Measurements from ENCODE around the gene TMEM174. TPM values are rescaled to one million over a fixed set of nuclear protein-coding genes. Genes with fewer than 3 reads are reported as not detected.

TMEM174 gene
- total and polyA plus RNA-seq, 2 of the 4 experiments (the other 2 are of a cell fraction), result not detected

DNA sequence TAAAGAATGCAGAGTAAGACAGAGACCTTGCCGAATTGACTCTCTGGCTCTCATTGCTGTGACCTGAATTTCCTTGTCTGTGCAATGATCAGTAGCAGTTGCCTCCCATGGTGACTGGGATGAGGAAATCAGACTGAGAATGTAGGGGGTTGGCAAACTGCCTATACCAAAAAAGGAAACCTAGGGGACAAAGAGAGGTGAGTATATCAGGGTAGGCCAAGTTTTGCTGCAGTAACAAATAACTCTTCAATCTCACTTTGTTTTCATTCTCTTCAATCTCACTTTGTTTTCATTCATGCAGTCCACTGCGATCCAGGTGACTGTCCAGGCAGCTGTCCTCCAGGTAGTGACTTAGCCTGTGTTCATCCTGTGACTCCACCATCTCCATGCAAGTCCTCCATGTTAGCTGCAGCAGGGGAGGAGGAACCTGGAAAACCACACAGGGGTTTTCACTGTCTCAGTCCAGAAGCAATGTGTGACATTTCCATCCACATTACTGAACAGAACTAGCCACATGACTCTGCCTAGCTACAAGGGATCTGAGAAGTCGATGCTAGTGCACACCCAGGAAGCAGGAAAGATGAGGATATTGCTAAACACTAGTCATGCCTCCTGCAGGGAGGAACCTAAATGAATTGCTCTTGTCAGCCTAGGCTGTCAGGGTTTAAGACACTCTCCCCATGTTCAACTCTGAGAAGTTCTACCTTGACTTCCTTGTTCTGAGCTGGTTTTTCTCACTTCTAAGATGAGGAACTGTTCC, 26.0 kb downstream of the TMEM174 start (continued):
- no peak for TF ChIP-seq RFX5 (IDR thresholded peaks at IDR 0.05; ENCODE audit: low read depth, low read length)

DNA sequence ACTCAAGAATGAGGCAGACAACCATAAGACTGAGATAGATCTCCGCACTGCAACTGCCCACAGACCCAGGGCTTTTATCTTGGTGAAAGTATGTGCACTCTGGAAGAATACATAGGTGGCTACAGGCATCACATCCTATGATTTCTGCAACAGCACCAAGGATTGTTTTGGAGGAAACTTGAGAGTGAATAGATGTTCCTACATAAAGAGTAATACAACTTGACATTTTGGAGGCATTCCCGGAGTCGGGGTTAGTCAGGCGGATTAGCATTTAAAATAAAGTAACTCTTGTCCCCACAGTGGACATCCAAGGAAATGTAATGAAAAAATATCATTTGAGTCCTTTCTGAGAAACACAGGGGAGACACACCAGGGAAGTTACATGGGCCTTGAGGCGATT, 26.7 kb downstream of the TMEM174 start:
- H3K27ac ChIP-seq (ENCODE audit: insufficient read depth, low read length), result no peak overlapping the region
- TF ChIP-seq CHD1 (IDR thresholded peaks at IDR 0.05; ENCODE audit: low read depth, low read length) (no peak), RAD21 (IDR thresholded peaks at IDR 0.05; ENCODE audit: low read length) (no peak), POLR2A (IDR thresholded peaks at IDR 0.05; ENCODE audit: low read depth, low read length) (no peak), RFX5 (IDR thresholded peaks at IDR 0.05; ENCODE audit: low read depth, low read length) (no peak), CEBPB (IDR thresholded peaks at IDR 0.05; ENCODE audit: low read depth, low read length) (no peak), MAFK (IDR thresholded peaks at IDR 0.05; ENCODE audit: low read depth, low read length) (no peak), MAZ (IDR thresholded peaks at IDR 0.05; ENCODE audit: borderline replicate concordance, low read depth, low read length) (no peak), NFE2L2 (IDR thresholded peaks at IDR 0.05; ENCODE audit: low read depth, low read length) (no peak), SMC3 (IDR thresholded peaks at IDR 0.05; ENCODE audit: low read depth, low read length) (no peak), RCOR1 (IDR thresholded peaks at IDR 0.05; ENCODE audit: insufficient replicate concordance, low read length) (no peak)
- TF ChIP-seq, protein P1, sequence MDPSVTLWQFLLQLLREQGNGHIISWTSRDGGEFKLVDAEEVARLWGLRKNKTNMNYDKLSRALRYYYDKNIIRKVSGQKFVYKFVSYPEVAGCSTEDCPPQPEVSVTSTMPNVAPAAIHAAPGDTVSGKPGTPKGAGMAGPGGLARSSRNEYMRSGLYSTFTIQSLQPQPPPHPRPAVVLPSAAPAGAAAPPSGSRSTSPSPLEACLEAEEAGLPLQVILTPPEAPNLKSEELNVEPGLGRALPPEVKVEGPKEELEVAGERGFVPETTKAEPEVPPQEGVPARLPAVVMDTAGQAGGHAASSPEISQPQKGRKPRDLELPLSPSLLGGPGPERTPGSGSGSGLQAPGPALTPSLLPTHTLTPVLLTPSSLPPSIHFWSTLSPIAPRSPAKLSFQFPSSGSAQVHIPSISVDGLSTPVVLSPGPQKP (IDR thresholded peaks at IDR 0.05; ENCODE audit: borderline replicate concordance, low read depth, low read length), result no peak
- TF ChIP-seq, protein P2, sequence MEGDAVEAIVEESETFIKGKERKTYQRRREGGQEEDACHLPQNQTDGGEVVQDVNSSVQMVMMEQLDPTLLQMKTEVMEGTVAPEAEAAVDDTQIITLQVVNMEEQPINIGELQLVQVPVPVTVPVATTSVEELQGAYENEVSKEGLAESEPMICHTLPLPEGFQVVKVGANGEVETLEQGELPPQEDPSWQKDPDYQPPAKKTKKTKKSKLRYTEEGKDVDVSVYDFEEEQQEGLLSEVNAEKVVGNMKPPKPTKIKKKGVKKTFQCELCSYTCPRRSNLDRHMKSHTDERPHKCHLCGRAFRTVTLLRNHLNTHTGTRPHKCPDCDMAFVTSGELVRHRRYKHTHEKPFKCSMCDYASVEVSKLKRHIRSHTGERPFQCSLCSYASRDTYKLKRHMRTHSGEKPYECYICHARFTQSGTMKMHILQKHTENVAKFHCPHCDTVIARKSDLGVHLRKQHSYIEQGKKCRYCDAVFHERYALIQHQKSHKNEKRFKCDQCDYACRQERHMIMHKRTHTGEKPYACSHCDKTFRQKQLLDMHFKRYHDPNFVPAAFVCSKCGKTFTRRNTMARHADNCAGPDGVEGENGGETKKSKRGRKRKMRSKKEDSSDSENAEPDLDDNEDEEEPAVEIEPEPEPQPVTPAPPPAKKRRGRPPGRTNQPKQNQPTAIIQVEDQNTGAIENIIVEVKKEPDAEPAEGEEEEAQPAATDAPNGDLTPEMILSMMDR (conservative IDR thresholded peaks at IDR 0.05; ENCODE audit: low read depth, low read length), result no peak
- TF ChIP-seq, protein P3, sequence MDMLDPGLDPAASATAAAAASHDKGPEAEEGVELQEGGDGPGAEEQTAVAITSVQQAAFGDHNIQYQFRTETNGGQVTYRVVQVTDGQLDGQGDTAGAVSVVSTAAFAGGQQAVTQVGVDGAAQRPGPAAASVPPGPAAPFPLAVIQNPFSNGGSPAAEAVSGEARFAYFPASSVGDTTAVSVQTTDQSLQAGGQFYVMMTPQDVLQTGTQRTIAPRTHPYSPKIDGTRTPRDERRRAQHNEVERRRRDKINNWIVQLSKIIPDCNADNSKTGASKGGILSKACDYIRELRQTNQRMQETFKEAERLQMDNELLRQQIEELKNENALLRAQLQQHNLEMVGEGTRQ (IDR thresholded peaks at IDR 0.05; ENCODE audit: low read depth, low read length), result no peak

More for the DNA sequence above, 26.7 kb downstream of the TMEM174 start:
- Histone ChIP-seq H2AFZ (replicated peaks; ENCODE audit: low read length, poor library complexity) (no peak overlapping the region), H3K36me3 (ENCODE audit: control insufficient read depth, insufficient read depth, low read length) (no peaks in the 10 kb centered on the region), H3K56ac (ENCODE audit: extremely low read depth, insufficient read depth, low read length) (no peak overlapping the region), H3K4ac (ENCODE audit: low read depth, low read length) (no peak overlapping the region), H3K23ac (ENCODE audit: low read depth, low read length) (no peak overlapping the region), H3K18ac (ENCODE audit: low read depth, low read length) (no peak overlapping the region), H3K14ac (replicated peaks; ENCODE audit: low read depth, low read length) (no peak overlapping the region), H2BK120ac (ENCODE audit: low read depth, low read length) (no peak overlapping the region), H2AK9ac (replicated peaks; ENCODE audit: low read depth, low read length, poor library complexity) (no peak overlapping the region), H3K9ac (ENCODE audit: low read depth, low read length) (no peak overlapping the region), H3K9me1 (ENCODE audit: insufficient read depth, low read length) (no peaks in the 10 kb centered on the region), H3K4me3 (ENCODE audit: insufficient read depth, low read depth, low read length) (no peak overlapping the region), H3K4me1 (ENCODE audit: control insufficient read depth, insufficient read depth, low read length) (no peaks in the 10 kb centered on the region), H3K27me3 (ENCODE audit: control insufficient read depth, insufficient read depth, low read length) (peaks cover 27% of the 10 kb centered on the region), H3K9me3 (ENCODE audit: control insufficient read depth, insufficient read depth, low read length) (peaks cover 6% of the 10 kb centered on the region), H4K91ac (ENCODE audit: insufficient read depth, low read depth, low read length) (no peak overlapping the region), H2AK5ac (ENCODE audit: low read depth, low read length) (no peak overlapping the region), H2BK20ac (ENCODE audit: low read depth, low read length) (no peak overlapping the region), H4K8ac (ENCODE audit: low read depth in 2 of 2, low read length in 2 of 2) (no peak overlapping the region), H4K20me1 (ENCODE audit: insufficient read depth, low read length) (no peaks in the 10 kb centered on the region), H3K4me2 (ENCODE audit: low read depth, low read length) (no peak overlapping the region), H2BK15ac (ENCODE audit: low read depth, low read length) (no peak overlapping the region), H3K79me1 (ENCODE audit: low read depth in 1 of 2, low read length in 2 of 2) (no peaks in the 10 kb centered on the region), H4K5ac (ENCODE audit: low read depth, low read length) (no peak overlapping the region), H2BK5ac (ENCODE audit: low read depth, low read length, poor library complexity, severe bottlenecking) (no peak overlapping the region)
- in situ Hi-C loops (cut with MboI; ENCODE audit: low sequenced_read_pairs) (no loop called here), dilution Hi-C loops (cut with HindIII; ENCODE audit: low sequenced_read_pairs, unreplicated experiment) (no loop called here), intact Hi-C loops (cut with micrococcal nuclease) (loop anchor here (5.0 kb wide), 1 partner anchor 62 kb away; no protein-coding TSS in a partner anchor)
- WGBS, 2 experiments (ENCODE audit: extremely low coverage in 2 of 2, insufficient read length in 1 of 2), result no CpG with 5 or more reads among the region's 5 CpGs
- BruUV-seq (replicated peaks), result no TSS peak
- DNase-seq (no peak), ATAC-seq (ENCODE audit: low read depth) (no peak)
- POLR2A ChIA-PET (ENCODE audit: unreplicated experiment), result no interaction called here
- CTCF ChIA-PET, result no interaction called here

Measured in IMR-90 (cell line).